Activated naive CD4-positive, alpha-beta T cell (primary cell): ENCODE measurements around the gene SEPHS1.
"Not testable (repeated sequence)": the region's sequence is repeated elsewhere in the genome, so short reads cannot be mapped to it uniquely, and the experiment has no call there.

Experiments
- DNase-seq, 4 experiments: peaks; one replicate each; lab custom pipeline; 2025; lab: John Stamatoyannopoulos, UW

The SEPHS1 gene

GRCh38 chr10:13348216-13349017 is at the start of gene SEPHS1:
SEPHS1 (minus strand) TSS chr10:13348293; CDS start chr10:13344950, 3,343 bp downstream.
- peak; percentile 56 to 81 (median 64) for DNase-seq

- no peak for DNase-seq
These were observed 49.0 kb upstream of the SEPHS1 start for GRCh38 chr10:13397052-13397451.

- DNase-seq: no peak
These were observed 48.3 kb upstream of the SEPHS1 start for GRCh38 chr10:13396369-13396768.

GRCh38 chr10:13395540-13395939 is 47.4 kb upstream of the SEPHS1 start:
- no peak for DNase-seq

GRCh38 chr10:13393640-13394039 is 45.5 kb upstream of the SEPHS1 start:
- DNase-seq: no peak

GRCh38 chr10:13392701-13393100 is 44.6 kb upstream of the SEPHS1 start:
- no peak for DNase-seq

- DNase-seq: no peak
These were observed 42.8 kb upstream of the SEPHS1 start for GRCh38 chr10:13390604-13391522.

GRCh38 chr10:13388478-13389230 is 40.6 kb upstream of the SEPHS1 start:
- DNase-seq: no peak

- DNase-seq: no peak
These were observed 37.9 kb upstream of the SEPHS1 start for GRCh38 chr10:13386021-13386420.

- DNase-seq: no peak
These were observed 35.3 kb upstream of the SEPHS1 start for GRCh38 chr10:13383399-13383761.

- no peak for DNase-seq
These were observed 34.8 kb upstream of the SEPHS1 start for GRCh38 chr10:13382703-13383398.

- DNase-seq: not testable (repeated sequence)
These were observed 31.0 kb upstream of the SEPHS1 start for GRCh38 chr10:13379061-13379460.

- no peak for DNase-seq
These were observed 28.7 kb upstream of the SEPHS1 start for GRCh38 chr10:13376746-13377145.

GRCh38 chr10:13376297-13376696 is 28.2 kb upstream of the SEPHS1 start:
- no peak for DNase-seq

GRCh38 chr10:13375791-13376190 is 27.7 kb upstream of the SEPHS1 start:
- DNase-seq: no peak

- DNase-seq: no peak
These were observed 25.6 kb upstream of the SEPHS1 start for GRCh38 chr10:13373644-13374043.

- no peak for DNase-seq
These were observed 24.4 kb upstream of the SEPHS1 start for GRCh38 chr10:13372524-13372923.

GRCh38 chr10:13371897-13372470 is 23.9 kb upstream of the SEPHS1 start:
- peak in 2 of 4 experiments; percentile 11 to 19 for DNase-seq

- no peak for DNase-seq
These were observed 18.8 kb upstream of the SEPHS1 start for GRCh38 chr10:13366891-13367290.

GRCh38 chr10:13365831-13366230 is 17.7 kb upstream of the SEPHS1 start:
- no peak for DNase-seq

GRCh38 chr10:13365243-13365642 is 17.1 kb upstream of the SEPHS1 start:
- DNase-seq: no peak
